Measurements from ENCODE around the gene RFC1. TPM values are rescaled to one million over a fixed set of nuclear protein-coding genes. Genes with fewer than 3 reads are reported as not detected.
"Not testable (repeated sequence)": the region's sequence is repeated elsewhere in the genome, so short reads cannot be mapped to it uniquely, and the experiment has no call there.

The RFC1 gene
- polyA plus RNA-seq (ENCODE audit: insufficient read length), result 29.6 TPM

GRCh38 chr4:39365830-39366771 is at the start of gene RFC1:
Gene RFC1, minus strand, starts transcription at chr4:39366362. Its CDS starts 121 bp downstream, at chr4:39366241.
- peak; percentile 93 for DNase-seq

GRCh38 chr4:39415678-39416283 is 49.6 kb upstream of the RFC1 start:
- no peak for DNase-seq

- DNase-seq, result not testable (repeated sequence)
These were observed 45.4 kb upstream of the RFC1 start for GRCh38 chr4:39411561-39411960.

GRCh38 chr4:39410415-39410814 is 44.3 kb upstream of the RFC1 start:
- DNase-seq, result no peak

GRCh38 chr4:39407584-39407885 is 41.4 kb upstream of the RFC1 start:
- DNase-seq, result no peak

GRCh38 chr4:39406763-39407583 is 40.8 kb upstream of the RFC1 start, which contains the start of gene KLB:
Gene KLB, plus strand, starts transcription at chr4:39406930. Its CDS starts 20 bp downstream, at chr4:39406950.
- DNase-seq, result peak; percentile 11

- not testable (repeated sequence) for DNase-seq
These were observed 35.5 kb upstream of the RFC1 start for GRCh38 chr4:39401640-39402039.

GRCh38 chr4:39394706-39395105 is 28.5 kb upstream of the RFC1 start:
- no peak for DNase-seq

GRCh38 chr4:39390603-39391002 is 24.4 kb upstream of the RFC1 start:
- DNase-seq, result no peak

GRCh38 chr4:39384563-39384962 is 18.4 kb upstream of the RFC1 start:
- no peak for DNase-seq

- no peak for DNase-seq
These were observed 17.5 kb upstream of the RFC1 start for GRCh38 chr4:39383690-39384089.

GRCh38 chr4:39375478-39375877 is 9.3 kb upstream of the RFC1 start:
- DNase-seq, result no peak

GRCh38 chr4:39371209-39371608 is 5.0 kb upstream of the RFC1 start:
- DNase-seq, result not testable (repeated sequence)

- no peak for DNase-seq
These were observed 3.1 kb upstream of the RFC1 start for GRCh38 chr4:39369301-39369700.

- DNase-seq, result no peak
These were observed 1.0 kb upstream of the RFC1 start for GRCh38 chr4:39367166-39367565.

GRCh38 chr4:39365360-39365759 is 802 bp downstream of the RFC1 start:
- DNase-seq, result no peak

- no peak for DNase-seq
These were observed 2.3 kb downstream of the RFC1 start for GRCh38 chr4:39363773-39364393.

GRCh38 chr4:39362827-39363226 is 3.3 kb downstream of the RFC1 start:
- no peak for DNase-seq

- not testable (repeated sequence) for DNase-seq
These were observed 5.6 kb downstream of the RFC1 start for GRCh38 chr4:39360611-39361010.

- DNase-seq, result no peak
These were observed 9.2 kb downstream of the RFC1 start for GRCh38 chr4:39357002-39357401.

- no peak for DNase-seq
These were observed 12.0 kb downstream of the RFC1 start for GRCh38 chr4:39354254-39354552.

GRCh38 chr4:39353478-39354253 is 12.5 kb downstream of the RFC1 start:
- DNase-seq, result peak; percentile 47
